Subcutaneous abdominal adipose tissue (tissue), 5 donors: ENCODE data around the gene LCK.
"Not testable (repeated sequence)": the region's sequence is repeated elsewhere in the genome, so short reads cannot be mapped to it uniquely, and the experiment has no call there.

Source experiments
- H3K27ac ChIP-seq: one replicate; pipeline ENCODE4 v1.7.0; 2013; ENCODE audit warnings: low read depth, mild to moderate bottlenecking, inconsistent platforms, low read length, moderate library complexity
- H3K27me3 ChIP-seq, 5 donors: one replicate each; pipeline ENCODE4 v1.7.0; 2013; ENCODE audit warnings: low read length in 5 of 5, inconsistent platforms in 1 of 5; ENCODE audit not compliant: control insufficient read depth in 5 of 5, insufficient read depth in 4 of 5
- H3K36me3 ChIP-seq, 5 donors: one replicate each; pipeline ENCODE4 v1.7.0; 2013; ENCODE audit warnings: low read length in 5 of 5; ENCODE audit not compliant: control insufficient read depth in 5 of 5, insufficient read depth in 5 of 5
- H3K4me1 ChIP-seq, 5 donors: one replicate each; pipeline ENCODE4 v1.7.0; 2013; ENCODE audit warnings: low read length in 5 of 5, mild to moderate bottlenecking in 3 of 5, moderate library complexity in 1 of 5; ENCODE audit not compliant: control insufficient read depth in 5 of 5, insufficient read depth in 5 of 5
- H3K4me3 ChIP-seq, 5 donors: one replicate each; pipeline ENCODE4 v1.7.0; 2013; ENCODE audit warnings: low read length in 5 of 5, low read depth in 1 of 5
- H3K9ac ChIP-seq, 5 donors: one replicate each; pipeline ENCODE4 v1.7.0; 2013; ENCODE audit warnings: low read length in 5 of 5, mild to moderate bottlenecking in 4 of 5, moderate library complexity in 3 of 5
- H3K9me3 ChIP-seq, 5 donors: one replicate each; pipeline ENCODE4 v1.7.0; 2013; ENCODE audit warnings: low read length in 5 of 5; ENCODE audit not compliant: control insufficient read depth in 5 of 5
- donor health status: healthy.
- donor health status: healthy.
- donor health status: healthy.
- donor health status: healthy.
- donor health status: healthy.

LCK gene

DNA sequence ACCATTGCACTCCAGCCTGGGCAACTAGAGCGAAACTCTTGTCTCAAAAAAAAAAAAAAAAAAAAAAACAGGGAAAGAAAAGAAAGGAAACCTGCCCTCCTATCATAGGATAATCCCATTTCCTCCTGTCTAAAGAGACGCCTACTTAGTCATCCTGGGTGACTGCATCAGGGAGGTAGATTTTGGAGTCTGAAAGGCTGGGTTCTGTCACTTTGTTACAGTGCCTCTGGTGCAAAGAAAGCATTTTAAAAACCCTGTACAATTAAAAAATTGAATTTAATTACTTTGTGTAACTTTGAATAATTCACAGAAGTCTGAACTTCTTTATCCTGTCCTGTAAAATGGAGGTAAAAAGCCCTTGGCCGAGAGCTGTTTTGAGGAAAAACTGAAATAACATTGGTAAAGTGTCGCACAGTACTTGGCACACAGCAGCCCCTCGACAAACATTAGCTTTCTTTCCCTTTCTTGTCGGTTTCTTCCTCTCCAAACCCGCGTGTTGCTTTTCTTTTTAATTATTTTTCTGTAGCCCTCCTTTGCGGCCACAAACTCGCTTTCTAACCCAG is 40.2 kb downstream of the LCK start:
- Histone ChIP-seq H3K27me3 (no peaks in the 10 kb centered on the region), H3K36me3 (no peaks in the 10 kb centered on the region), H3K9ac (peak overlapping the region in 4 of 5 donors; percentile 63 to 84 (median 74)), H3K9me3 (no peaks in the 10 kb centered on the region), H3K4me1 (peaks cover 2 to 15% (median 13%) of the 10 kb centered on the region in 5 donors), H3K27ac (peak overlapping the region; percentile 70), H3K4me3 (peak overlapping the region; percentile 79 to 95 (median 88))

GRCh38 chr1:32291708-32292538 is 40.9 kb downstream of the LCK start, which contains the start of gene HDAC1:
Gene HDAC1 (plus strand): TSS chr1:32292083. CDS start chr1:32292170, 87 bp downstream.
- H3K36me3 ChIP-seq, result no peaks in the 10 kb centered on the region
- peak within 1 kb of the TSS; percentile 26 to 85 (median 76) for H3K9ac ChIP-seq
- no peaks in the 10 kb centered on the region for H3K9me3 ChIP-seq
- peak within 1 kb of the TSS; percentile 70 for H3K27ac ChIP-seq
- H3K4me1 ChIP-seq, result peaks cover 2 to 15% (median 13%) of the 10 kb centered on the region in 5 donors
- H3K27me3 ChIP-seq, result no peaks in the 10 kb centered on the region
- peak within 1 kb of the TSS; percentile 80 to 95 (median 91) for H3K4me3 ChIP-seq

GRCh38 chr1:32298211-32298610 is 47.1 kb downstream of the LCK start:
- H3K4me3 ChIP-seq, H3K36me3 ChIP-seq, H3K9me3 ChIP-seq, H3K27me3 ChIP-seq, H3K9ac ChIP-seq, H3K27ac ChIP-seq, H3K4me1 ChIP-seq: not testable (repeated sequence)

DNA sequence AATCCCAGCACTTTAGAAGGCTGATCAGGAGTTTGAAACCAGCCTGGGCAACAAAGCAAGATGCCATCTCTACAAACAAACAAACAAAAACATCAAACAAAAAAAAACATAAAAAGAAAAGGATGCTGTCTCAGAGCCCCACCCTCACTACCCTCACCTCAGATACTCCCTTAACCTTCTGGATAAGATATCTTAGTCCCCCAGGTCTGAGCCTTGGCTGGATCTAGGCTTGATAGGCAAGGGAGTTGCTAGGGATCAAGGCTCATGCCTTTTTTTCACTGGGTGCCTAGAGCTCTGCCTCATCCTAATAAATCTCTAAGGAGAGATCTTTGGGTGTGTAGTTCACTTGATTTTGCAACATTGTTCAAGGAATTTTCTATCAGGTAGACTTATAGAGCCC is 48.3 kb downstream of the LCK start:
- no peaks in the 10 kb centered on the region for H3K27me3 ChIP-seq
- H3K4me3 ChIP-seq, result no peak overlapping the region
- H3K9ac ChIP-seq, result no peak overlapping the region
- H3K4me1 ChIP-seq, result peaks cover 0 to 3% (median 0%) of the 10 kb centered on the region in 5 donors
- H3K9me3 ChIP-seq, result no peaks in the 10 kb centered on the region
- no peak overlapping the region for H3K27ac ChIP-seq
- peaks cover 0 to 20% (median 16%) of the 10 kb centered on the region in 5 donors for H3K36me3 ChIP-seq

DNA sequence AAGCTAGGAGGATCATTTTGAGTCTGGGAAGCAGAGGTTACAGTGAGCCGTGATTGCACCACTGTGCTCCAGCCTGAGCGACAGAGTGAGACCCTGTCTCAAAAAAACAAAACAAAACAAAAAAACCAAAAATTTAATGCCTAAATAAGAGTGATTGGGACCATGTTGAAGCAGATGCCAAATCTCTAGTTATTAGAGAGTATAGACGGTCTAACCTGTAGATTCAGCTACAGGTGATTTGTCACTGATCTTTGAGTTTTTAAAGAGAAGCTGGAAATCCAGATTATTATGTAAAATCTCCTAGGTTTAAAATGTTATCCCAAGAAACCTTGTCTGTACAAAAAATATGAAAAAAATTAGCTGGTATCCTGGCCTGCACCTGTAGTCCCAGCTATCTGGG is 52.3 kb downstream of the LCK start:
- Histone ChIP-seq H3K27ac (no peak overlapping the region), H3K27me3 (no peaks in the 10 kb centered on the region), H3K9me3 (peaks cover 0 to 4% (median 3%) of the 10 kb centered on the region in 5 donors), H3K9ac (no peak overlapping the region), H3K4me1 (peaks cover 0 to 4% (median 0%) of the 10 kb centered on the region in 5 donors), H3K36me3 (peaks cover 2 to 32% (median 21%) of the 10 kb centered on the region in 5 donors), H3K4me3 (no peak overlapping the region)

- Histone ChIP-seq H3K9me3 (peaks cover 0 to 4% (median 3%) of the 10 kb centered on the region in 5 donors), H3K36me3 (peaks cover 2 to 32% (median 21%) of the 10 kb centered on the region in 5 donors), H3K27ac (no peak overlapping the region), H3K4me1 (peaks cover 0 to 4% (median 0%) of the 10 kb centered on the region in 5 donors), H3K9ac (no peak overlapping the region), H3K27me3 (no peaks in the 10 kb centered on the region), H3K4me3 (no peak overlapping the region)
Observed at GRCh38 chr1:32303997-32304622, 53.0 kb downstream of the LCK start.

- peaks cover 0 to 4% (median 3%) of the 10 kb centered on the region in 5 donors for H3K9me3 ChIP-seq
- H3K4me3 ChIP-seq, result no peak overlapping the region
- H3K9ac ChIP-seq, result no peak overlapping the region
- H3K4me1 ChIP-seq, result peaks cover 0 to 4% (median 0%) of the 10 kb centered on the region in 5 donors
- no peaks in the 10 kb centered on the region for H3K27me3 ChIP-seq
- peaks cover 2 to 32% (median 21%) of the 10 kb centered on the region in 5 donors for H3K36me3 ChIP-seq
- no peak overlapping the region for H3K27ac ChIP-seq
Observed at GRCh38 chr1:32305310-32305709, 54.2 kb downstream of the LCK start.

- Histone ChIP-seq H3K9ac (no peak overlapping the region), H3K9me3 (peaks cover 0 to 4% (median 3%) of the 10 kb centered on the region in 5 donors), H3K4me1 (peaks cover 0 to 4% (median 0%) of the 10 kb centered on the region in 5 donors), H3K27ac (no peak overlapping the region), H3K36me3 (peaks cover 2 to 32% (median 21%) of the 10 kb centered on the region in 5 donors), H3K4me3 (no peak overlapping the region), H3K27me3 (no peaks in the 10 kb centered on the region)
Observed at GRCh38 chr1:32307324-32307723, 56.3 kb downstream of the LCK start.

DNA sequence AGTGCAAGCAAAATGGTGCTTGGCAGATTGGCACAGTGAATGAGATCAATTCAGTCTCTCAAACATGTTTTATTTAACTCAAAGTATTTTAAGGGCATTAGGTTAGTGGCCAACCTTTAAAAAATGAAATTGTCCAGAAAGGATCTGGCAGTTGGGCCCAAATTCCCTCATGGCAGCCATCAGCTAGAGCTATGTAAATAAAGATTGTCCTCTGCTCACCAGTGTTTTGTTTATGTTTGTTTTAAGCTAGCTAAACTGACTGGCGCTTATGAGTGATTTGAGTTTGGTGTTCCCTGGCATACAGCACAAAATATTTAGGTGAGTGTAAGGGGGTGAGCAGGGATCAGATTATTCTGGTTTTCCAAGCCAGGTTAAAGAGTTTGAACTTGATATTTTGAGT is 58.9 kb downstream of the LCK start:
- no peaks in the 10 kb centered on the region for H3K27me3 ChIP-seq
- peaks cover 0 to 4% (median 3%) of the 10 kb centered on the region in 5 donors for H3K9me3 ChIP-seq
- peaks cover 0 to 4% (median 0%) of the 10 kb centered on the region in 5 donors for H3K4me1 ChIP-seq
- peaks cover 2 to 8% (median 3%) of the 10 kb centered on the region in 5 donors for H3K36me3 ChIP-seq
- H3K4me3 ChIP-seq, result no peak overlapping the region
- no peak overlapping the region for H3K27ac ChIP-seq
- H3K9ac ChIP-seq, result peak overlapping the region in 1 of 5 donors; percentile 51
